Thymus (tissue), 11 donors: ENCODE results near the gene TROAP. TPM values are rescaled to one million over a fixed set of nuclear protein-coding genes. Genes with fewer than 3 reads are reported as not detected.

ENCODE experiments used
- DNase-seq, 9 donors: peaks; one replicate each; pipeline ENCODE4 v3.0.0-alpha.2; 2013; ENCODE audit warnings: low spot score in 9 of 9, low read depth in 6 of 9, missing footprints in 1 of 9
- H3K27ac ChIP-seq, 2 donors: one replicate each; pipeline ENCODE4 v1.5.1; 2013; ENCODE audit warnings: control low read depth in 1 of 2, low read depth in 1 of 2, low read length in 1 of 2, mild to moderate bottlenecking in 1 of 2, moderate library complexity in 1 of 2
- H3K27me3 ChIP-seq, 2 donors: one replicate each; pipeline ENCODE4 v1.5.1; 2013; ENCODE audit warnings: low read length in 1 of 2; ENCODE audit not compliant: control insufficient read depth in 2 of 2, insufficient read depth in 1 of 2
- H3K36me3 ChIP-seq, 2 donors: one replicate each; pipeline ENCODE4 v1.5.1; 2013; ENCODE audit warnings: low read length in 1 of 2, mild to moderate bottlenecking in 1 of 2, moderate library complexity in 1 of 2; ENCODE audit not compliant: control insufficient read depth in 2 of 2, insufficient read depth in 2 of 2
- H3K4me1 ChIP-seq, 2 donors: one replicate each; pipeline ENCODE4 v1.5.1; 2013; ENCODE audit warnings: low read length in 2 of 2; ENCODE audit not compliant: control insufficient read depth in 2 of 2, insufficient read depth in 2 of 2
- H3K4me3 ChIP-seq, 2 donors: one replicate each; pipeline ENCODE4 v1.5.1; 2013; ENCODE audit warnings: low read length in 2 of 2, control low read depth in 1 of 2, mild to moderate bottlenecking in 1 of 2
- H3K9me3 ChIP-seq, 2 donors: one replicate each; pipeline ENCODE4 v1.5.1; 2013; ENCODE audit warnings: low read length in 1 of 2, mild to moderate bottlenecking in 1 of 2; ENCODE audit not compliant: control insufficient read depth in 2 of 2, insufficient read depth in 1 of 2
- WGBS: extraction: QIAGEN DNeasy Blood & Tissue Kit; methylation state at CpG from one replicate; pipeline ENCODE4 v1.1.7; 2013; 5-methylcytosine and 5-hydroxymethylcytosine counted together
- polyA plus RNA-seq: library from polyadenylated mRNA; stranded (reverse); fragments of 200-250 nt; gene quantifications from one replicate; pipeline ENCODE4 v1.2.3, GENCODE V29; 2013
- total RNA-seq: library from RNA; stranded (reverse); fragments of 120-200 nt; gene quantifications from one replicate; pipeline ENCODE4 v1.2.4, GENCODE V29; 2013
- donor health status: healthy.

TROAP gene
- total and polyA plus RNA-seq, 2 donors: 12.4 to 22.1 TPM

DNA sequence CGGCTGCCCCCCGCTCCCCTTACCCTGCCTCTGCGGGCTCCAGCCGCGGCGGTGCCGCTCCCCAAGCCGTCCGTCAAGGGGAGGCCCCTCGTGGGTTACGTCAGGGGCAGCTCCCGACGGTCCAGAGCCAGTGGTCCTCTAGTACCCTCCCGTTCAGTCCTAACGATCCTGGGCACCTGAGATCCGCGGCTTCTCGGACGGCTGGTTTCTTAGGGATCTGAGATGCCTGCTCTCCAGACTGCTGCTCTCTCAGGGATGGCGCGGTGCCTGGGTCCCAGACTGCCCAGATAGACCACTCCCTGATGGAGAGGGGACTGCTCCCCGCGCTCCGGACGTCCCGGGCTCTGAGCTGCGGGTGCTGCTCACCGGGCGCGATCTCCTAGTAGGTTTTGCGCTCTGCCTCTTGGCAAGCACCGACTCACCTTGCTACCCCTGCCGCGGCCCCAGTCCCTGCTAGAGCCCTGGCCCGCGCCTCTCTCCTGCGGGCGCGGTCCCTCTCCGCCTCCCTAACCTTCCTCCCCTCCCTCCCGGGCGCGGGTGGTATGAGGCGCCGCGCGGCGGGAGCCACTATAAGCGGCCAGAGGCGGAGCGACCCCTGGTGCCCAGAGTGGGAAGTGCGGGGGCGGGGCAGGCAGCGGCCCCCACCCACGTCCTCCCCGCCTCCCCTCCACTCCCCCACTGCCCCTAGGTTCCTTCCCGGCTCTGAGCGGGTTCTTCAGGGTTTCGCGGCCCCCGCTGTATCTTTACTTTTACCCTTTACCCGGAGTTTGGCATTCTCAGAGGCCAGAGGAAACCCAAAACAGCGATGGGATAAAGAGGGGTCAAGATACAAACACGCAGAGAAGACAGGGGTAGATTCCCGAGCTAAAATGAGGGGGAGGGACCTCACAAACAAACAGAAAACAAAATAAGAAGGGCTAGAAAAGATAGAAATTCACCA, 13.9 kb downstream of the TROAP start, which contains the start of gene C1QL4:
Gene C1QL4 (minus strand): TSS at position 544 of the 940 bp plus-strand sequence. CDS start 711 bp downstream, outside the sequence.
- Histone ChIP-seq H3K4me3 (peak within 1 kb of the TSS in 1 of 2 donors; percentile 40), H3K27me3 (peaks cover 89 to 100% of the 10 kb centered on the region in 2 donors), H3K4me1 (peaks cover 0 to 23% of the 10 kb centered on the region in 2 donors), H3K27ac (no peak within 1 kb of the TSS), H3K36me3 (no peaks in the 10 kb centered on the region), H3K9me3 (peaks cover 2 to 15% of the 10 kb centered on the region in 2 donors)
- WGBS: 5% methylated on average over 65 of the region's 65 CpGs
- DNase-seq: peak in 7 of 9 donors; percentile 44 to 88 (median 77)

DNA sequence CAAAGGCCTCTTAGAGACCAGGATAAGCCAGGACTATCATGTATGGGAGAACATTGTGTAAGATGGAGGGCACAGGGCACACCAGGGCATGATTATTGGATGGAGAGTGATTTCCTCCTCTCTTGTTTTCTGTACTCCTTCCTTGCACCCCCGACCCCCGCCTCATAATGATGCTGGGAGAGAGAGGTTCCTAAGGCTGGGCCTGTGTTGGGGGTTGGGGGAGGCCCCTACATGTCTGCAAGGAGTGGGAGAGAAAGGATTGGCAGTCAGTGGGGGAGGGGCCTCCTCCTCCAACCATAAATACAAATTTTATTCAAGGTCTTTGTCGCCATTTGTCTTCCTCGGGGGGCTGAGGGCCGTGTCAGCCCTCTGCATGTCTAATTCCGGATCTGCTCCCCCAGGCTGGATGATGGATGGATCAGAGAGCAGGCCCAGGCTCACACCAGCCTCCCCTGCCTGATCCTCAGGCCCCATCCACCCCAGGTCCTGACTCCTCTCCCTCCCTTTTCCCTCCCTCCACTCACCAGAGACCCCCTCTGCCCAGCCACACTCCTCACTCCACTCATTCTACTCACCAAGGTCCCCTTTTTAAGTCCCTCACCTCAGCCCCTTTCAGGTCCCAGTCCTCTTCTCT, 15.9 kb downstream of the TROAP start:
- DNase-seq: no peak
- Histone ChIP-seq H3K4me1 (peaks cover 3 to 37% of the 10 kb centered on the region in 2 donors), H3K27ac (no peak overlapping the region), H3K4me3 (no peak overlapping the region), H3K36me3 (no peaks in the 10 kb centered on the region), H3K27me3 (peaks cover 95 to 100% of the 10 kb centered on the region in 2 donors), H3K9me3 (peaks cover 2 to 17% of the 10 kb centered on the region in 2 donors)
- 77% methylated on average over 6 of the region's 6 CpGs for WGBS

DNA sequence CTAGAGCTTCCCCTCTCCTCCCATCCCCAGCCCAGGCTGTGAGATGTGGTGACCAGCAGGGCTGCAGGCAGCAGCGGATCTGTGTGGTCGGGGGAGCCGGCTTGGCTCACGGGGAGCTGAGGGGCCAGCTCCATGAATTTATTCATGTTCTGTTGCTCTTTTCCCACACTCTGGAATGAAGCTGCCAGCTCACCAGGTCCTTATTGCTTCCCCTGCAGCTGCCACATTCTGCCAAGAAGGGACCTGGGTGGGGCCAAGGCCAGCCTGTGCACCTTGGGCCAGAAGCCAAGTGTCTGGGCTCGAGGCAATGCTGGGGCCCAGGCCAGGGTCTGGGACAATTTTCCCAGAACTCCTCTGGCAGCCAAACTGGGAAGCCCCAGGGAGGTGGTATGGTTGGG, 16.4 kb downstream of the TROAP start:
- Histone ChIP-seq H3K27me3 (peaks cover 95 to 100% of the 10 kb centered on the region in 2 donors), H3K36me3 (no peaks in the 10 kb centered on the region), H3K4me3 (no peak overlapping the region), H3K9me3 (peaks cover 2 to 14% of the 10 kb centered on the region in 2 donors), H3K27ac (no peak overlapping the region), H3K4me1 (peaks cover 3 to 38% of the 10 kb centered on the region in 2 donors)
- 73% methylated on average over 5 of the region's 5 CpGs for WGBS
- DNase-seq: no peak

DNA sequence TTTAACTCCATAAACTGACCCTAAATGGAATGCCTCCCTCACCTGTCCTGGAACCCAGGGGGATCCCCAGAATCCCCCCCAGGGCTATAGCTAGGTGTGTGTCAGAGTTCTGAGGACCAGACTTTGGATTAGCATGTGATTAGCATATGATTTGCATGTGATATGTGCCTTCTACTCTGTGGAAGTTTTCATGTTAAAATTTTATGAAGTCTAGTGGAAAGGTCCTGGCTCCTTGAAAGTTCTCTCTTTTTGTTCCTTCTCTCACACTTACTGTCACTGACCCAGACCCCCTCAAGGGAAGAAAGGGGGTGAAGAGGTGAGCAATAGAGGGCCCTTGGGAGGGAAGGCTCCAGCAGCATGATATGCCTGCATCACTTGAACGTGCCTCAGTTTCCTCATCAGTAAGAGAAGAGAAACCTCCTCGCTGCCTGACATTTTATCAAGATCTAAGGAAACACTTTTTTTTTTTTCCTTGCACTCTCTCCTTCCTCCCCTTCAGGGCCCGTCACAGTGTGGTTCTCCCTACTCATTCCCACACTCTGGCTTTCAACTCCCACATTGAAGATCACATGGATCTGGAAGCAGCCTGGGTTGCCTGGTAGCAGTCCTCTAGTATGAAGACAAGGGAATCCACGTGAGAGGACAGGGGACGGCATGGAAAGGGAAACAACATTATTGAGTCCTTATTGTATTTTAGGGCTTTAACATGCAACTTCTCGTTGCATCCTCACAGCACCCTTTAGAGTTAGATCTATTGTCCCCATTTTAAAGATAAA, 17.2 kb downstream of the TROAP start:
- no peak overlapping the region for H3K27ac ChIP-seq
- H3K36me3 ChIP-seq: no peaks in the 10 kb centered on the region
- H3K4me3 ChIP-seq: no peak overlapping the region
- 60% methylated on average over 6 of the region's 6 CpGs for WGBS
- peaks cover 2 to 14% of the 10 kb centered on the region in 2 donors for H3K9me3 ChIP-seq
- peaks cover 94 to 100% of the 10 kb centered on the region in 2 donors for H3K27me3 ChIP-seq
- no peak for DNase-seq
- H3K4me1 ChIP-seq: peaks cover 3 to 42% of the 10 kb centered on the region in 2 donors

DNA sequence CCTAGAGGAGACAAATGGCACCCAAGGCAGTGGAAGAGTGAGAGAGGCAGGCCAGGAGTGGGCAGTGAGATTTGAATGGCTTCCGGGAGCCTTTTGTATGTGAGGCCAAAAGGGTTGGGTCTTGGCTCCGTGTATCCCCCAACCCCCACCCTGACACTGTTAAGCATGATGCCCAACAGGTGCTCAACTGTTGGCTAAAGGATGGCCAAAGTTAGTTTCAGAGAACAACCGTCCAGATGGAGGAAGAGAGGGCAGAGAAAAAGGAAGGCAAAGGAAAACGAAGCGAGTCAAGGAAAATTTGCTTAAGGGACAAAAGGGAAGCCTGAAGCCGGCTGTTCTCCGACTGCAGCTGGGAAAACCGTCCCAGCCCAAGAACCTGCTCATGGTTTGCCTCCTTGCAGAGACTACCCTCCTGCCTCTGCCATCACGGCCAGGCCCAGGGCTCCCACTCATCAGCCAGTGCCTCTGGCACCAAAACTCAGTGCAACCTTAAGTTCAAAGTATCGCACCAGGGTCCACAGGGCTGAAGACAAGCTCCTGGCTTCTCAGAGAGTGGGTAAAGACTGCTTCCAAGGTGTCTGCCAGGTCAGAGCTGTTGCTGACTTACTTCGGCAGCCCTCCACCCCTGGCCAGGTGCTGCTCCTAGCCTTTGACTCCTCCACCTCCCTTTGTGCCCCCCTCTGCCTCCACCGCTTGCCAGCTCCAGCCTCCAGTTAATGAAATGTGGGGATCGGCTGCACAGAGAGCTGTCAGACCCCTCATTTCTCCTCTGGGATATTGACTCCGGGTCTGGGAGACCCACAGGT, 18.1 kb downstream of the TROAP start:
- H3K4me1 ChIP-seq: peaks cover 8 to 51% of the 10 kb centered on the region in 2 donors
- DNase-seq: no peak
- no peak overlapping the region for H3K4me3 ChIP-seq
- H3K27ac ChIP-seq: no peak overlapping the region
- H3K27me3 ChIP-seq: peaks cover 94 to 100% of the 10 kb centered on the region in 2 donors
- peaks cover 1 to 14% of the 10 kb centered on the region in 2 donors for H3K9me3 ChIP-seq
- H3K36me3 ChIP-seq: no peaks in the 10 kb centered on the region
- WGBS: 43% methylated on average over 14 of the region's 14 CpGs

DNA sequence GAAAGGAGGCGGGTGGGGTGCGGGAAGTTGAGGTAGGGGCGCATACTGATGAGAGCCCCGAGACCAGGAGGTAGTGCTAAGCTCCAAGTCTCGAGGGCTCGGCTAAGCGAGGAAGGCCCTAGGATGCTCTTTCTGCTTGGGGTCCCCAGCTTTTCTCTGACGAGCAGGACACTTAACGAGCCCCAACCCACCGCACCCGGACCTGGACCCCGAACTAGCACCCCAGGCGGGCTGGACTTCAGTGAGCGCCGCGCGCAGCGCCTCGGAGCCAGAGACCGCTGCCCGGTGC, 18.7 kb downstream of the TROAP start:
- H3K27ac ChIP-seq: no peak overlapping the region
- peaks cover 94 to 100% of the 10 kb centered on the region in 2 donors for H3K27me3 ChIP-seq
- peaks cover 1 to 14% of the 10 kb centered on the region in 2 donors for H3K9me3 ChIP-seq
- no peaks in the 10 kb centered on the region for H3K36me3 ChIP-seq
- 21% methylated on average over 21 of the region's 21 CpGs for WGBS
- H3K4me3 ChIP-seq: no peak overlapping the region
- DNase-seq: no peak
- peaks cover 9 to 51% of the 10 kb centered on the region in 2 donors for H3K4me1 ChIP-seq

DNA sequence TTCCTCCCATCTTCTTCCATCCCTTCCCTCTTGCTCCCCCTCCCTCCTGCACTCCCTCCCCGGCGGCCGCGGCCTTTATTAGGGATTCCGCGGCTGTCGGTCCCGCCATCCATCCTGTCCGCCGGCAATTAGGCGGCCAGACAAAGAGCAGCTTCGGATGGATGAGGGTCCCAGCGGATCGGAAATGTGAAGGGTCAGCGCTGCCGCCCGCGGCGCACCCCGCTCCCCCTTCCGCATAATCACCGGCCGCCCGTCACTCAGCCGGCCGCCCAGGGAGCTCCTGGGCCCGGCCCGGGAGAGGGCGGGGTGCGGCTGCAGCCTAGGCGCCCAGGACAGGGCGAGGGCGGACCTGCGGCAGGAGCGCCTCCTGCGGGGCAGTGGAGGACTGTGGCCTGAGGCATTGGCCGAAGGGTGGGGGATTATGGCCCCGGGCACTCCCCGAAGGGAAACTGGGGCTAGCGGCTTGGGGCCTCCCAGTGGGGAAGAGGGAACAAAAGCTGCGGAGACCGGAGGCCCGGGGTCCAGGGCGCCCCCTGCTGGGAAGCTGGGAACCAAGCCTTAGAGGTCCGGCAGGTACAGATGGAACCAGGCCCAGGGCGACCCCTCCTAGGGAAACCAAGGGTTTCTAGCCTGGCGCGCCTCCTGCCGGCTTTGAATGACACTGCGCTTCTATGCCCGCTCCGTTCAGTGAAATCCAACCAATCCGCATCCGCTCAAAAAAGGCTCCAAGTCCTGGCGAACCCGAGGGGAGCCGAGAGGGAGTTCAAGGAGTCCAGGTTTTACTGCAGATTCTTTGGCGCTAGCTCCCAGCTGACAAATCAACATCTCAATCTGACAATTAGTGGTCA, 19.2 kb downstream of the TROAP start:
- DNase-seq: peak in 6 of 9 donors; percentile 34 to 81 (median 52)
- H3K27me3 ChIP-seq: peaks cover 95 to 100% of the 10 kb centered on the region in 2 donors
- 2% methylated on average over 58 of the region's 58 CpGs for WGBS
- H3K4me3 ChIP-seq: peak overlapping the region in 1 of 2 donors; percentile 4
- H3K4me1 ChIP-seq: peaks cover 13 to 51% of the 10 kb centered on the region in 2 donors
- no peak overlapping the region for H3K27ac ChIP-seq
- H3K36me3 ChIP-seq: no peaks in the 10 kb centered on the region
- H3K9me3 ChIP-seq: peaks cover 1 to 9% of the 10 kb centered on the region in 2 donors
